ENCODE measurements around the gene TMEM273.

DNA sequence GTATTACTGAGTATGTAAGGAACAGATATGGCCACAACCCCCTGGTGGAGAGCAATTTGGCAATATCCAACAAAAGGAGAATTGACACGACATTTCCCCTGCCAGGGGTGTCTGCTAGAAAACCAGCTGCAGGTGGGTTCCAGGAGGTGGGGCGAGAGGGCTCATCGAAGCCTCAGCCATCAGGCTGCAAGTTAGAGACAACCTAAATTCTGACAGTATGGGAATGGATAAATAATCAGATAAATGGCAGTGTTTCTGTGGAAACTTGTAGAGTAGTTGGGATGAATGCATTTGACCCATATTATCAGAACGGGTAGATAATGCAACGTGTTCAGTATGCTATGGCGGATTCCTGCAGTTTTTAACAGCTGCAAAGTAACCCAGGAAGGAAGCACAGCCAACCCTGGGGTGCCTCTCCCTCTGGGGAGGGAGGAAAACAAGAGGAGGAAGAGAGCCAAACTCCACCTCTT lies 3.5 kb downstream of the TMEM273 start:
- TF ChIP-seq, protein P1, sequence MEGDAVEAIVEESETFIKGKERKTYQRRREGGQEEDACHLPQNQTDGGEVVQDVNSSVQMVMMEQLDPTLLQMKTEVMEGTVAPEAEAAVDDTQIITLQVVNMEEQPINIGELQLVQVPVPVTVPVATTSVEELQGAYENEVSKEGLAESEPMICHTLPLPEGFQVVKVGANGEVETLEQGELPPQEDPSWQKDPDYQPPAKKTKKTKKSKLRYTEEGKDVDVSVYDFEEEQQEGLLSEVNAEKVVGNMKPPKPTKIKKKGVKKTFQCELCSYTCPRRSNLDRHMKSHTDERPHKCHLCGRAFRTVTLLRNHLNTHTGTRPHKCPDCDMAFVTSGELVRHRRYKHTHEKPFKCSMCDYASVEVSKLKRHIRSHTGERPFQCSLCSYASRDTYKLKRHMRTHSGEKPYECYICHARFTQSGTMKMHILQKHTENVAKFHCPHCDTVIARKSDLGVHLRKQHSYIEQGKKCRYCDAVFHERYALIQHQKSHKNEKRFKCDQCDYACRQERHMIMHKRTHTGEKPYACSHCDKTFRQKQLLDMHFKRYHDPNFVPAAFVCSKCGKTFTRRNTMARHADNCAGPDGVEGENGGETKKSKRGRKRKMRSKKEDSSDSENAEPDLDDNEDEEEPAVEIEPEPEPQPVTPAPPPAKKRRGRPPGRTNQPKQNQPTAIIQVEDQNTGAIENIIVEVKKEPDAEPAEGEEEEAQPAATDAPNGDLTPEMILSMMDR (IDR thresholded peaks at IDR 0.05; ENCODE audit: low read depth, low read length), result no peak
- TF ChIP-seq EZH2phosphoT487 (IDR thresholded peaks at IDR 0.05; ENCODE audit: low read depth), result no peak
